ENCODE measurements around the gene RARG.

GRCh38 chr12:53227341-53227740, 4.7 kb downstream of the RARG start:
- no peak for TF ChIP-seq CTCF (optimal IDR thresholded peaks at IDR 0.05 in 1 of 3, IDR thresholded peaks at IDR 0.05 in 1 of 3, conservative IDR thresholded peaks at IDR 0.05 in 1 of 3; ENCODE audit: extremely low read depth in 1 of 3, insufficient read depth in 2 of 3, low read length in 3 of 3)
- no peak for TF ChIP-seq EZH2 (IDR thresholded peaks at IDR 0.05; ENCODE audit: low read length)
